Uterus (tissue), 2 donors: ENCODE measurements around the gene DNAJC5G.

Experiments
- POLR2A ChIP-seq, 2 donors: fragments of 450-650 bp; IDR thresholded peaks; one replicate each; pipeline ENCODE4 v1.6.1; 2016; ENCODE audit warnings: antibody characterized with exemption in 2 of 2, mild to moderate bottlenecking in 1 of 2, moderate library complexity in 1 of 2
- TF ChIP-seq, protein P1 (sequence below), 4 experiments: fragments of 200-600 bp in 2 of 4; fragments of 450-650 bp in 2 of 4; sonication (generic) in 2 of 4; IDR thresholded peaks; one replicate each; pipeline ENCODE4 v1.5.1; 2016 to 2019; ENCODE audit warnings: antibody characterized with exemption in 4 of 4, mild to moderate bottlenecking in 2 of 4, moderate library complexity in 1 of 4

DNA sequence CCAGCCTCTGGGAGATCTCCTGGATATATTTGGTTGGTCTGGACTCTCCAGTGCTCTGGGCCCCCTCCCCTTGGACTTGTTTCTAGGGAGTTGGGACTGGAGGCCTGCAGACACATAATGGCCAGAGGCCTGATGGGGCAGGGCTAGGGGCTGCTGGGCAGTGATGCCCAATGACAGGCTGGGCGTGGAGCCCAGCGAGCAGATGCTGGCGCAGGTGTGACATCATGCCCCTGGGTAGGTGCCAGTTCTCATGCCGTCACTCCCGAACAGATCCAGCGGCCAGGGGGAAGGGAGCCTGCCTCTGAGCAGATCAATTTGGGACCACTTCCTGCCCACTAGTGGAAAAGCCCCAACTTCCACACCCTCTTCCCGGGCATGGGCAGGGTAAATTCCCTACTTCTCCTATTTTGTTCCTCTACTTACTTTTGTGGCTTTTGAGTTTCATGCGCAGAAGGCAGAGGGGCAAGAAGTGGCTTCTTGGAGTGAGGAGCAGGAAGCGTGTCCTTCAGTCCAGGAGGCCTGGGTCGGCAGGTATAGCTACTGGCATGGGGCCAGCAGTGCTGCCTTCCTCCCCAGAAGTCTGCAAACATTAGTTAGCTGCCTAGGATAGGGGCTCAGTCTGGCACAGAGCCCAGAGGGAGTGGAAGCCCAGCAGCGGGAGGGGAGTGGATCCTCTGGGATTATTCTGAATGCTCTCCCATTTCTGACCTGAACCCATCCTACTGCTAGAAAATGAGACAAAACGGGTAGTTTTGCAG, 41.6 kb downstream of the DNAJC5G start:
- no peak for TF ChIP-seq POLR2A (IDR thresholded peaks at IDR 0.05)
- TF ChIP-seq, protein P1, sequence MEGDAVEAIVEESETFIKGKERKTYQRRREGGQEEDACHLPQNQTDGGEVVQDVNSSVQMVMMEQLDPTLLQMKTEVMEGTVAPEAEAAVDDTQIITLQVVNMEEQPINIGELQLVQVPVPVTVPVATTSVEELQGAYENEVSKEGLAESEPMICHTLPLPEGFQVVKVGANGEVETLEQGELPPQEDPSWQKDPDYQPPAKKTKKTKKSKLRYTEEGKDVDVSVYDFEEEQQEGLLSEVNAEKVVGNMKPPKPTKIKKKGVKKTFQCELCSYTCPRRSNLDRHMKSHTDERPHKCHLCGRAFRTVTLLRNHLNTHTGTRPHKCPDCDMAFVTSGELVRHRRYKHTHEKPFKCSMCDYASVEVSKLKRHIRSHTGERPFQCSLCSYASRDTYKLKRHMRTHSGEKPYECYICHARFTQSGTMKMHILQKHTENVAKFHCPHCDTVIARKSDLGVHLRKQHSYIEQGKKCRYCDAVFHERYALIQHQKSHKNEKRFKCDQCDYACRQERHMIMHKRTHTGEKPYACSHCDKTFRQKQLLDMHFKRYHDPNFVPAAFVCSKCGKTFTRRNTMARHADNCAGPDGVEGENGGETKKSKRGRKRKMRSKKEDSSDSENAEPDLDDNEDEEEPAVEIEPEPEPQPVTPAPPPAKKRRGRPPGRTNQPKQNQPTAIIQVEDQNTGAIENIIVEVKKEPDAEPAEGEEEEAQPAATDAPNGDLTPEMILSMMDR (IDR thresholded peaks at IDR 0.05) = no peak
